ENCODE data around the gene WDTC1. TPM values are rescaled to one million over a fixed set of nuclear protein-coding genes. Genes with fewer than 3 reads are reported as not detected.

WDTC1 gene
- total and polyA plus RNA-seq, 9 of the 15 experiments (the other 6 are each of a cell fraction or from before 2014, with no cell fraction given): 0.18 to 32.3 (median 8.8) TPM

- TF ChIP-seq CTCF (IDR thresholded peaks at IDR 0.05 in 2 of 3, conservative IDR thresholded peaks at IDR 0.05 in 1 of 3; ENCODE audit: insufficient read depth in 2 of 3, low read depth in 1 of 3, low read length in 3 of 3) (no peak), YY1 (IDR thresholded peaks at IDR 0.05; ENCODE audit: borderline replicate concordance in 1 of 3, control insufficient read depth in 1 of 3, extremely low read depth in 1 of 3, insufficient read depth in 3 of 3, insufficient read length in 1 of 3, insufficient replicate concordance in 2 of 3, low read depth in 1 of 3, low read length in 2 of 3) (peak in 2 of 3 experiments; percentile 5 to 39), FOXJ3 (CRISPR knock-in tag; IDR thresholded peaks at IDR 0.05) (no peak), EGR1 (conservative IDR thresholded peaks at IDR 0.05) (peak; percentile 96), COPS2 (conservative IDR thresholded peaks at IDR 0.05) (no peak), HINFP (tag; conservative IDR thresholded peaks at IDR 0.05; ENCODE audit: low read depth) (no peak), HDGF (IDR thresholded peaks at IDR 0.05) (no peak), PYGO2 (tag; IDR thresholded peaks at IDR 0.05) (no peak), HDAC3 (IDR thresholded peaks at IDR 0.05; ENCODE audit: borderline replicate concordance, partially characterized antibody) (no peak), NFYB (IDR thresholded peaks at IDR 0.05; ENCODE audit: extremely low read depth, insufficient read length) (no peak), TFE3 (CRISPR knock-in tag; IDR thresholded peaks at IDR 0.05) (no peak), ATF4 (CRISPR knock-in tag; IDR thresholded peaks at IDR 0.05) (peak; percentile 37; the same call in 1 of the 2 replicates), ZBTB2 (IDR thresholded peaks at IDR 0.05) (no peak), RBM17 (IDR thresholded peaks at IDR 0.05; ENCODE audit: borderline replicate concordance, low read depth, low read length) (no peak), SRSF9 (IDR thresholded peaks at IDR 0.05; ENCODE audit: borderline replicate concordance, low read depth, low read length) (no peak), BDP1 (IDR thresholded peaks at IDR 0.05; ENCODE audit: insufficient read depth, insufficient read length) (no peak), ZNF507 (tag; conservative IDR thresholded peaks at IDR 0.05) (no peak), STAT5A (IDR thresholded peaks at IDR 0.05; ENCODE audit: borderline replicate concordance, low read length) (no peak)
Measured at GRCh38 chr1:27341525-27342252, 107.3 kb downstream of the WDTC1 start, which contains the start of gene SYTL1 (continued).

Measured in K562 (cell line).